ENCODE results near the gene PRIMA1. TPM values are rescaled to one million over a fixed set of nuclear protein-coding genes. Genes with fewer than 3 reads are reported as not detected.

Gene PRIMA1
- total RNA-seq, 6 experiments from 2014 or later, result 0.31 to 0.95 (median 0.43) TPM; not detected in 2

DNA sequence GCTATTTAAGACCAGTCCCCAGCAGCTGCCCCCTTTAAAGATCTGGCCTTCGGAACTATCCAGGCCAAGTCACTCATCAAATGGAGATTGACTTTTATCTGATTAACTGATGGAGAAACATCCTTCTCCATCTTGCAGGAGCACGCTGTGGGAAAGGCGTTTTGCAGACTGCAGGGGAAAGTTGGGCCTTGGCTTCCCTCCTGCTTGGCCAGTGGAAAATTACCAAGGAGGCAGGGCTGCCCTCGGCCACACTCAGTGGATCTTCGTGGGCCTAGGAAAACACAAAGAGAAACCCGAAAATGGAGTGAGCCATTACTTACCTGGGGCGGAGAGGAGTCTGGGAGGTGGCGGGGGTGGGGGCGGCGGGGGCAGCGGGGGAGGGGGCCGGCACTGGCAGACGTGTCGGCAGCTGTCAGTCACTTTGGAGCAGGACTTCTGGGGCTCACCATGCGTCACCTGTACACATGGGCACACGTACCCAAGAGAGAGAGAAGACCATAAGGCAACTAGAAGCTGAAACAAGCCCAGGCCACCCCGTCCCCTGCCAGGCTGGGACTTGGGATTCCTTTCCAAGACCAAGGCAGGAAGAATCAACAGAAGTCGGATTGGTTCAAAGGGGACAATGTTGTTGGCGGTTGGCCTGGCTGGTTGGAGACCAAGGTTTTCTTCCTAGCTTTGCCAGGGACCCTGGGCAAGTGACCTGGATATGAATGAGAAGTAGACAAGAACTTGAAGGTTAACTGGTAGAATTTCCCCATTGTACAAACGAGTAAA, 9.2 kb downstream of the PRIMA1 start:
- intact Hi-C loops (cut with DNase I), result no loop called here
- no peak for DNase-seq
- no peak for TF ChIP-seq POLR2A (IDR thresholded peaks at IDR 0.05)
- TF ChIP-seq, protein P1, sequence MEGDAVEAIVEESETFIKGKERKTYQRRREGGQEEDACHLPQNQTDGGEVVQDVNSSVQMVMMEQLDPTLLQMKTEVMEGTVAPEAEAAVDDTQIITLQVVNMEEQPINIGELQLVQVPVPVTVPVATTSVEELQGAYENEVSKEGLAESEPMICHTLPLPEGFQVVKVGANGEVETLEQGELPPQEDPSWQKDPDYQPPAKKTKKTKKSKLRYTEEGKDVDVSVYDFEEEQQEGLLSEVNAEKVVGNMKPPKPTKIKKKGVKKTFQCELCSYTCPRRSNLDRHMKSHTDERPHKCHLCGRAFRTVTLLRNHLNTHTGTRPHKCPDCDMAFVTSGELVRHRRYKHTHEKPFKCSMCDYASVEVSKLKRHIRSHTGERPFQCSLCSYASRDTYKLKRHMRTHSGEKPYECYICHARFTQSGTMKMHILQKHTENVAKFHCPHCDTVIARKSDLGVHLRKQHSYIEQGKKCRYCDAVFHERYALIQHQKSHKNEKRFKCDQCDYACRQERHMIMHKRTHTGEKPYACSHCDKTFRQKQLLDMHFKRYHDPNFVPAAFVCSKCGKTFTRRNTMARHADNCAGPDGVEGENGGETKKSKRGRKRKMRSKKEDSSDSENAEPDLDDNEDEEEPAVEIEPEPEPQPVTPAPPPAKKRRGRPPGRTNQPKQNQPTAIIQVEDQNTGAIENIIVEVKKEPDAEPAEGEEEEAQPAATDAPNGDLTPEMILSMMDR (IDR thresholded peaks at IDR 0.05), result no peak

DNA sequence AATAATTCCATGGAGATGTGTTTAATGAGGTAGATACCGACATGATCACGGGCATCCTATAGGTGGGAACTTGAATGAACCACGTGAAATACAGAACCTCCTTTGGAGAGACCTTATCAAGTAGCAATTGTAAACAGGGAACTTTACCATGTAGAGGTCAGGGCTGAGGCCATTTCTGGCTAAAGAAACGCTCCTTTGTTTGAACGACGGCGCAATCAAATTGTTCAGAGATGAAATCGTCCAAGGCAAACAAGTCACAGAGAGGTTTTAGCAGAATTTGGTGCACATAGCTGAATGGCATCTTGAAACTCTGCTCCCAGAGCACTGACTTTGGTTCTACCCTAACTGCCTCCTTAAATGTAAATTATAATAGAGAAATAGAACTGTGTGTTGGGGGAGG, 9.8 kb downstream of the PRIMA1 start:
- H3K4me3 ChIP-seq, result no peak overlapping the region
- H3K4me1 ChIP-seq, result no peaks in the 10 kb centered on the region
- intact Hi-C loops (cut with DNase I), result no loop called here
- no peaks in the 10 kb centered on the region for H3K27me3 ChIP-seq
- 29% methylated on average over 8 of the region's 8 CpGs for WGBS (ENCODE audit: insufficient coverage, low coverage, low lambda C conversion rate, missing lambda C conversion rate)
- H3K27ac ChIP-seq, result no peak overlapping the region
- H3K9me3 ChIP-seq, result no peaks in the 10 kb centered on the region
- no peak for DNase-seq
- H3K36me3 ChIP-seq, result no peaks in the 10 kb centered on the region
- no peak for ATAC-seq
- TF ChIP-seq POLR2A (IDR thresholded peaks at IDR 0.05), result no peak

More for the DNA sequence above, 9.2 kb downstream of the PRIMA1 start:
- Histone ChIP-seq H3K36me3 (no peaks in the 10 kb centered on the region), H3K9me3 (no peaks in the 10 kb centered on the region), H3K4me3 (no peak overlapping the region), H3K27ac (no peak overlapping the region), H3K27me3 (no peaks in the 10 kb centered on the region), H3K4me1 (no peaks in the 10 kb centered on the region)
- 34% methylated on average over 9 of the region's 20 CpGs for WGBS (ENCODE audit: insufficient coverage, low coverage, low lambda C conversion rate, missing lambda C conversion rate)
- ATAC-seq, result no peak

DNA sequence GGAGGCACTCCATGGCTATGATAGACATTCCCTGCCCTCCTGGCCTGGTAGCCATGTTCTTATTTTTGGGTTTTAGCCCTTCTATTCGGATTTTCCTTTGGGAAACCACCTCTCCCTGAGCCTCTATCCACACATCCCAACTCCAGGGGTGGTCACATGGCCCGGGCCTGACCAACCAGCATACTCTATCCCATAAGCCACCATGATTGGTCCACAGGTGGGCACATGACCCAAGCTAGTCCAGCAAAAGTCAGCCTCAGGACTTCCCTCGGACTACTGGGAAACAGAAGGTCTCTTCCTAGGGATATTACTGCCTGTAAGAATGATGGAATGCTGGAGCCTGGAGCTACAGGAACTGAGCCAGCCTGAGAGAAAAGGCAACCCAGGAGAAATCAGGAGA, 12.5 kb downstream of the PRIMA1 start:
- Histone ChIP-seq H3K36me3 (no peaks in the 10 kb centered on the region), H3K27me3 (no peaks in the 10 kb centered on the region), H3K9me3 (no peaks in the 10 kb centered on the region), H3K27ac (no peak overlapping the region), H3K4me3 (no peak overlapping the region), H3K4me1 (no peaks in the 10 kb centered on the region)
- DNase-seq (no peak), ATAC-seq (no peak)
- no peak for TF ChIP-seq POLR2A (IDR thresholded peaks at IDR 0.05)
- TF ChIP-seq, protein P1 (IDR thresholded peaks at IDR 0.05), result no peak
- intact Hi-C loops (cut with DNase I), result no loop called here
- 64% methylated on average over 3 of the region's 3 CpGs for WGBS (ENCODE audit: insufficient coverage, low coverage, low lambda C conversion rate, missing lambda C conversion rate)

DNA sequence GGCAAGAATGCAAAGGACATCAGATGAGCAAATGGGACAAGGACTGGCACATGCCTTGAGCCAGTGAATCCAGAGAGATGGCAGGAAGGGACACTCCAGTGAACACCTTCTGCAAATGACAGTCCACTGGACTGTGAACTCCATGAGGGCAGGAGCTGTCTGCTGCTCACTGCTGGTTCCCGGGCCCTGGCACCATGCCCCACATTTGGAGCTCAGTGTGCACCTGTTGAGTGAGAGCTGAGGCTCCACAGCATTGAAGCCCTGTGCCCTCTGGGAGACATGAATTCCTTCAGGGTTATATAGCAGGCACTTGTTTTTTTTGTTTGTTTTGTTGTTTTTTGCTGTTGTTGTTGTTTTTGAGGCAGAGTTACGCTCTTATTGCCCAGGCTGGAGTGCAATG, 13.1 kb downstream of the PRIMA1 start:
- H3K4me3 ChIP-seq, result no peak overlapping the region
- no peak overlapping the region for H3K27ac ChIP-seq
- no peaks in the 10 kb centered on the region for H3K9me3 ChIP-seq
- WGBS (ENCODE audit: insufficient coverage, low coverage, low lambda C conversion rate, missing lambda C conversion rate), result no CpG with 5 or more reads among the region's 2 CpGs
- intact Hi-C loops (cut with DNase I), result no loop called here
- DNase-seq (no peak), ATAC-seq (no peak)
- no peaks in the 10 kb centered on the region for H3K4me1 ChIP-seq
- no peaks in the 10 kb centered on the region for H3K36me3 ChIP-seq
- TF ChIP-seq POLR2A (IDR thresholded peaks at IDR 0.05), result no peak
- TF ChIP-seq, protein P1 (IDR thresholded peaks at IDR 0.05), result no peak
- H3K27me3 ChIP-seq, result no peaks in the 10 kb centered on the region

DNA sequence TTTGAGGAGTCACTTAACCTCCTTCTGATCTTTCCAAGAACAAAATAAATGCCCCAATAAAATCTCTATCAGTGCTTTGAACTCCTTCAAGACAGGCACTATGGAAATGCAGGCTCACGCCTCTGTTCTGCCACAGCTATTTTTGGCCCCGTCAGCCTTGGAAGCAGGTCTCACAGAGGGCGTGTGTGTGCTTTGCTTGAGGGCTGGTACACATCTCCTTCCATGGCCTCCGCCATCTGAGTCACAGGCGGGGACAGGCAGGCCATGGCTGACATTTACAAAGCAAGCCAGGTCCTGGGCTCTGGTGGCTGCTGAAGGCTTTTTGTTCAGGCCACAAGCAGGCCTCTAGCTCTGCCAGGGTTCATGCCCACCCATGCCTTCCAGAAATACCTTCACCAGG, 16.0 kb downstream of the PRIMA1 start:
- no peak overlapping the region for H3K27ac ChIP-seq
- H3K27me3 ChIP-seq, result no peaks in the 10 kb centered on the region
- no peaks in the 10 kb centered on the region for H3K4me1 ChIP-seq
- intact Hi-C loops (cut with DNase I), result no loop called here
- ATAC-seq, result no peak
- no peak overlapping the region for H3K4me3 ChIP-seq
- no peak for DNase-seq
- H3K9me3 ChIP-seq, result no peaks in the 10 kb centered on the region
- 68% methylated on average over 5 of the region's 5 CpGs for WGBS (ENCODE audit: insufficient coverage, low coverage, low lambda C conversion rate, missing lambda C conversion rate)
- H3K36me3 ChIP-seq, result no peaks in the 10 kb centered on the region
- TF ChIP-seq, protein P1 (IDR thresholded peaks at IDR 0.05), result no peak
- TF ChIP-seq POLR2A (IDR thresholded peaks at IDR 0.05), result no peak
